BJ (cell line): ENCODE data around the gene KIF12. TPM values are rescaled to one million over a fixed set of nuclear protein-coding genes. Genes with fewer than 3 reads are reported as not detected.

Source experiments
- CTCF ChIA-PET: fragments of 350-600 bp; formaldehyde crosslinking; extraction: SDS; loops from one replicate; lab custom pipeline; 2021; ENCODE audit warnings: antibody characterized with exemption, inconsistent platforms; lab: Yijun Ruan, JAX
- POLR2A ChIA-PET: fragments of 300-600 bp; sonication (Branson Sonifier 250); formaldehyde crosslinking; extraction: SDS; loops from one replicate; lab custom pipeline; 2021; ENCODE audit warnings: antibody characterized with exemption; lab: Charles Lee
- DNase-seq: peaks from one replicate; pipeline ENCODE4 v3.0.0-alpha.2; 2011; ENCODE audit warnings: low read depth
- H3K27me3 ChIP-seq: 2 replicates; pipeline ENCODE4 v1.6.0; 2011; ENCODE audit warnings: low read length; ENCODE audit not compliant: control insufficient read depth, insufficient read depth
- H3K36me3 ChIP-seq: 2 replicates; pipeline ENCODE4 v1.5.1; 2011; ENCODE audit warnings: low read length; ENCODE audit not compliant: control insufficient read depth, insufficient read depth
- H3K4me3 ChIP-seq: 2 replicates; pipeline ENCODE4 v1.5.1; 2011; ENCODE audit warnings: low read depth, mild to moderate bottlenecking, control low read depth, low read length
- CTCF ChIP-seq: IDR thresholded peaks from 2 replicates; pipeline ENCODE4 v1.5.1; 2011; ENCODE audit warnings: low read depth, mild to moderate bottlenecking, control low read depth, inconsistent platforms, low read length, moderate library complexity; ENCODE audit not compliant: insufficient read depth
- polyA plus RNA-seq: library from polyadenylated mRNA; depleted of rRNA; stranded (reverse); fragments of >200 nt; gene quantifications from 2 replicates; pipeline ENCODE4 v1.2.3, GENCODE V29; 2011

The KIF12 gene
- polyA plus RNA-seq, 1 experiment = 0.07 TPM

DNA sequence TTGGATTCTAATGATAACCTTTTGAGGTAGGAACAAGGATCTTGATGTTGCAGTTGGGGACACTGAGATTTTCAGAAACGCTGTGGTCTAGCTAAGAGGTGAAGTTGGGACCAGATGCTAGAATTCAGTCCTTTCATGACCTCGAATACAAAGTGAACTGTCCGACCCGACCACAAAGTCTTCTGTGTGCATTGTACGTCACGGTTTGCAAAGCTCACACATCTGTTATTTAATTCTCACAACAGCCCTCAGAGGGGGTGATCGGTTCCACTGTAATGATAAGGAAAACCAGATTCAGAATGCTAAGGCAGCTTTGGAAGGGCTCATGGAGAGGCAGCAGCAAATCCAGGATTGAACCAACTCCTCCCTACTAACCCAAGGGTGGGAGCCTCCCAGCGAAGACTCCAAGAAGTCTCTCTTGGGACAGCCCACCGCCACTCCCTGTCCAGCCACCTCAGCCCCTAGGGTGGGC, 16.6 kb upstream of the KIF12 start:
- CTCF ChIA-PET = interaction anchor here (1.1 to 2.1 kb wide), 3 partner anchors 25 to 175 kb away, joined by 3 to 6 read pairs (median 4); no protein-coding TSS in a partner anchor
- TF ChIP-seq CTCF = no peak
- Histone ChIP-seq H3K27me3 (peaks cover 18% of the 10 kb centered on the region), H3K4me3 (no peak overlapping the region), H3K36me3 (no peaks in the 10 kb centered on the region)
- no peak for DNase-seq
- POLR2A ChIA-PET = no interaction called here

GRCh38 chr9:114114364-114114763, 15.3 kb upstream of the KIF12 start:
- Histone ChIP-seq H3K4me3 (no peak overlapping the region), H3K36me3 (no peaks in the 10 kb centered on the region), H3K27me3 (peaks cover 14% of the 10 kb centered on the region)
- POLR2A ChIA-PET = no interaction called here
- CTCF ChIA-PET = interaction anchor here (1.9 to 2.0 kb wide), 2 partner anchors 32 to 41 kb away, joined by 7 to 10 read pairs; partner anchors contain the start of gene COL27A1
- TF ChIP-seq CTCF = no peak
- no peak for DNase-seq

- ChIA-PET POLR2A (no interaction called here), CTCF (interaction anchor here (0.5 to 2.0 kb wide), 4 partner anchors 31 to 376 kb away, joined by 3 to 10 read pairs (median 8); partner anchors contain the start of gene COL27A1)
- no peak for TF ChIP-seq CTCF
- Histone ChIP-seq H3K27me3 (peaks cover 10% of the 10 kb centered on the region), H3K4me3 (no peak overlapping the region), H3K36me3 (no peaks in the 10 kb centered on the region)
- DNase-seq = peak; percentile 33
Measured at GRCh38 chr9:114112778-114113584, 13.9 kb upstream of the KIF12 start.

- DNase-seq = no peak
- Histone ChIP-seq H3K4me3 (no peak overlapping the region), H3K36me3 (no peaks in the 10 kb centered on the region), H3K27me3 (peaks cover 6% of the 10 kb centered on the region)
- CTCF ChIA-PET = interaction anchor here (0.8 to 1.9 kb wide), 3 partner anchors 11 to 178 kb away, joined by 3 to 10 read pairs (median 7); no protein-coding TSS in a partner anchor
- TF ChIP-seq CTCF = no peak
- POLR2A ChIA-PET = no interaction called here
Measured at GRCh38 chr9:114112325-114112724, 13.2 kb upstream of the KIF12 start.

- H3K36me3 ChIP-seq = no peaks in the 10 kb centered on the region
- CTCF ChIA-PET = interaction anchor here (0.7 to 6.8 kb wide), 14 partner anchors 16 to 302 kb away, joined by 3 to 151 read pairs (median 5); partner anchors contain the start of gene COL27A1
- 0 out of 2 replicates have a peak, but pooled peaks cover 1% of the 10 kb centered on the region for H3K27me3 ChIP-seq
- peak; percentile 70 for DNase-seq
- POLR2A ChIA-PET = interaction anchor here (0.5 to 0.6 kb wide), 2 partner anchors 27 to 70 kb away, joined by 3 read pairs; no protein-coding TSS in a partner anchor
- no peak for TF ChIP-seq CTCF
- H3K4me3 ChIP-seq = no peak overlapping the region
Measured at GRCh38 chr9:114110180-114110579, 11.1 kb upstream of the KIF12 start.
